HG02678 (cell line): ENCODE data around the gene ADISSP.

ENCODE experiments used
- ATAC-seq: cut with Tn5 transposase; IDR thresholded peaks from one replicate; pipeline ENCODE4 v1.9.1; 2021; ENCODE audit warnings: mild to moderate bottlenecking, moderate library complexity; ENCODE audit not compliant: unreplicated experiment

ADISSP gene

DNA sequence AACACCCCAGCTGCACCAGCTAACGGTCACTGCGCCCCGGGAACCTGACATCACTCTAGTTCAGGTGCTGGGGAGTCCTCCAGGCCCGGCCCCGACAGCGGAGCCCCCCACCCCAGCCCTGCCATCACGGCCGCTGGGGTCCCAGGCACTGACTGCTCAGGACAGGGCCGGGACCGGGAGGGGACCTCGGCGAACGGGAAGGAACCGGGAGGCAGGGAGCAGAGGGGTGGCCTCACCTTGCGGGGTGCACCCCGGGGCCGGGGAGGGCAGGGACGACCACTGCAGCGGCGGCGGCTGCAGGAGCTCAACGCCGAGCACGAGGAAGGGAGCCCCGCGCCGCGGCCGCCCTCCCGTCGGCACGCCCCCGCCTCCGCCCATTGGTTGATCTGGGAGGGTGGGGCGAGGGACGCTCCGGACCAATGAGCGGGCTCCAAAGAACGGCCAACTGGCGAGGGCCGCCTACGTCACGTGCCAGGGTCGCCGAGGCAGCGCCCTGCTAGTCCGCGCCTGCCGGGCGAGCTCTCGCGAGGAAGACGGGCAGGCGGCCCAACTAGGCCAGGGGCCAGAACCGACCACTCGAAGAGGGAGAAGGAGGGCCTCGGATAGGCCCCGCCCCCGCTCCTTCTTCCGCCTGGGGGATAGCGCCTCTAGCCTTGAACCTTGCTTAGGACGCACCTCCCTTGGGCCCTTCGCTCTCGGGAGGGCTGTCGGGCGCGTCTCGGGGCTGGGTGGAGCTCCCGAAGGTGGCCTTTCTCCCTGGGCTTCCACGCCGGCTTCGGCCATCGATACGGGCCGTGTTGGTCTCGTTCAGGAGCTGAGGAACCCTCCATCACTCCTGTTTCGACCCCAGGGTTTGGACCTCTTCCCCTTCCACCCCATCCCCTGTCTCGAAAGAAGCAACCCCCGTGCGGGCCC is at the start of gene ADISSP:
Gene ADISSP, minus strand, starts transcription at position 327 of the 915 bp plus-strand sequence. CDS start 7,653 bp downstream, outside the sequence.
- peak; percentile 96 for ATAC-seq

DNA sequence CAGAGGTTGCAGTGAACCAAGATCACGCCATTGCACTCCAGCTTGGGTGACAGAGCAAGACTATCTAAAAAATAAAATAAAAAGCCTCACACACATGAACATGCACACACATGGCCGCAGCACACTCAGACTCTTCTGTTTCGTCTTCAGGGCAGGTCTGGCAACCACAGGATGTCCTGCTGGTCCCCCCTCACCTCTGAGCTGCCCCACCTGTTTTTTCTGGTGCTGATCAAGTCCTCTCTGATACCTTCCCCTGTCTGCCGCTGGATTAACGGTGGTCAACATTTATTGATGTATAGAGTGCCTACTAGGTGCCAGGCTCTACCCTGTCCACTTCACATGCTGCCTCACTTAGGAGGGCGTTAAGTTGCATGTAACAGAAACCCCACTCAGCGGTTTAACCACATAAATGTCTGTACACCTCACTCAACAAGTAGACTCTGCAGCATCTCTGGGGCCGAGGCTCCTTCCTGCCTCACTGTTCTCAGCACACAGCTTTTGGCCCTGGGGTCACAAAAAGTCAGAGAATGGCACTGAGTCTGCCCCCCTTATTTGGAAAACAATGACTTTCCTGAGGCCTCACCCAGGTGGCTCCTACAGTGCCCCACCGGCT is 48.3 kb upstream of the ADISSP start:
- no peak for ATAC-seq

DNA sequence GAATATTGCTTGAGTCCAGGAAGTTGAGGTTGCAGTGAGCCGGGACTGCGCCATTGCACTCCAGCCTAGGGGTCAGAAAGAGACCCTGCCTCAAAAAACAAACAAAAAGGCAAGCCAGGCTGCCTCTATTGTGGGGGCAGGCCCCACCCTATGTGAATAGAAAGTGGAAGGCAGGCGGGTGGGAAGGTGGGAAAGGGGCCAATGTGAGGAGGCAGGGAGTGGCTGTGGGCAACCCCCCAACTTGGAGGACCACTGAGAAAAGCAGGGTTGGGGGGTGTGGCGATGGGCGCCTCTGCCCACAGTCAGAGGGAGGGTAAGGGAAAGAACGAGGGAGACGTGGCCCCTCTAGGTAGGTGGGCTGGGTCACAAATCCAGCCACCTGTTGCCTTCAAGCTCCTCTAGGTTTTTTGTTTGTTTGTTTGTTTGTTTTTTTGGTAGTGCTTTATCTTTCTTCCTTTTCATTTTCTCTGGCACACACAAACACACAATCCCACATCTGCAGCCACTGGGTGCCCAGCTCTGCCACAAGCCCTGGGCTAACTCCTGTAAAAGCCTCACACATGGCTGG is 47.5 kb upstream of the ADISSP start:
- no peak for ATAC-seq

DNA sequence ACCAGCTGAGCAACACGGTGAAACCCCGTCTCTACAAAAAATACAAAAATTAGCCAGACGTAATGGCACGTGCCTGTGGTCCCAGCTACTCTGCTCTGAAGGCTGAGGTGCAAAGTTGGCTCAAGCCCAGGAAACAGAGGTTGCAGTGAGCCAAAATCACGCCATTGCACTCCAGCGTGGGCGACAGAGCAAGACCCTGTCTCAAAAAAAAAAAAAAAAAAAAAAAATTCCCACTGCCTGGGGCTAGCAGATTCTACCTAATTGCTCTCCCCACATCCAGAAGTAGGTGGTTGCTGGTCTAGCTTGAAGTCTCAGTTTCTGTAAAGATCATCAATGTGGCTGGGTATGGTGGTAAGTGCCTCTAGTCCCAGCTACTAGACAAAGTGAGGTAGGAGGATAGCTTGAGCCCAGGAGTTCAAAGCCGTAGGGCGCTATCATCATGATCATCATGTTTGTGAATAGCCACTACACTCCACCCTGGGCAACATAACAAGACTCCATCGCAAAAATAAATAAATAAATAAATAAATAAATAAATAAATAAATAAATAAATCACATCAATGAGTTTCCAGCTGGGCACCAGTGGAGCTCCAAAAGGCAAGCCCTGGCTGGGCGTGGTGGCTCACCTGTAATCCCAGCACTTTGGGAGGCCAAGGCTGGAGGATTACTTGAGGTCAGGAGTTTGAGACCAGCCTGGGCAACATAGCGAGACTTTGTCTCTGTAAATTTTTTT is 46.5 kb upstream of the ADISSP start:
- no peak for ATAC-seq

DNA sequence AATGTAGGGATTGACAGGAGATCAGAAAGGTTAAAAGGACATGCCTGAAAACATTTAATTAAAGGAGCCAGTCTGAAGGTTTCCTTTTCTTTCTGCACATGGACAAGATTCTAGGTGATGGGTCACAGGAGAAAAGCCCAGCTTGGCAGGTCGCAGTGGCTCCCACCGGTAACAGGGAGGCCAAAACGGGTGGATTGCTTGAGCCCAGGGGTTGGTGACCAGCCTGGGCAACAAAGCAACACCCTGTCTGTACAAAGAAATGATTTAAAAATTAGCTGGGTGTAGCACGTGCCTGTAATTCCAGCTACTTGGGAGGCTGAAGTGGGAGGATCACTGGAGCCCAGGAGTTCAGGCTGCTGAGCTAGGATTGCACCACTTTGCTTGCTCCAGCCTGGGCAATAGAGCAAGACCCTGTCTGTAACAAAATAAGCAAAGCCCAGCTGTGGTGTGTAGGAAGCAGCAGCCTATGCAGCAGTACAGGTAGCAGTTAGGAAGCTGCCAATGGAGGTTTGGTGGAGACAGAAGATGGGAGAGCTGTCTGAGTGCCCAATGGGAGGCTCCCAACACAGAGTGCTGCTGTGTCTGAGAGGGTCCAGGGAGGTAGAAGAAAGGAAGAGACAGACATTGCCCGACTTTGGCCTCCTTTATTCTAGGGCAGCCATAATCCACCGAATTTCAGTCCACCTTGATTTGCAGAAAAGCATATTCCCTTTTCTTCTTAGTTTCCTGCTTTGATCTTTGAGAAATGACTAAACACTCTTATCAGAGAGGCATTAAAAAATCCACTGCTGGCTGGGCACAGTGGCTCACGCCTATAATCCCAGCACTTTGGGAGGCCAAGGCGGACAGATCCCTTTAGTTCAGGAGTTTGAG is 45.7 kb upstream of the ADISSP start:
- ATAC-seq, result no peak

DNA sequence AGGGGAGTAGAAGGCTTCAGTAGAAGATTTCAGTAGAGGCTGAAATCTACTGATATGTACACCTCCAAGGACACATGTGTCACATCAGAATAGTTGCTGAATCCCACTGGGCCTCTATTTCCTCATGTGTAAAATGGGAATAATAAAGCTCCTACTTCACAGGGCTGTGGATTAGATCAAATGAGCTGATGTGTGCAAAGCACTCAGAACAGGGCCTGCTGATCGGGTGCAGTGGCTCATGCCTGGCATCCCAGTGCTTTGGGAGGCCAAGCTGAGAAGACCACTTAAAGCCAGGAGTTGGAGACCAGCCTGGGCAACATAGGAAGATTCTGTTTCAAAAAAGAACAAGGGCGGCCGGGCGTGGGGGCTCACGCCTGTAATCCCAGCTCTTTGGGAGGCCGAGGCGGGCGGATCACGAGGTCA is 44.7 kb upstream of the ADISSP start:
- no peak for ATAC-seq

DNA sequence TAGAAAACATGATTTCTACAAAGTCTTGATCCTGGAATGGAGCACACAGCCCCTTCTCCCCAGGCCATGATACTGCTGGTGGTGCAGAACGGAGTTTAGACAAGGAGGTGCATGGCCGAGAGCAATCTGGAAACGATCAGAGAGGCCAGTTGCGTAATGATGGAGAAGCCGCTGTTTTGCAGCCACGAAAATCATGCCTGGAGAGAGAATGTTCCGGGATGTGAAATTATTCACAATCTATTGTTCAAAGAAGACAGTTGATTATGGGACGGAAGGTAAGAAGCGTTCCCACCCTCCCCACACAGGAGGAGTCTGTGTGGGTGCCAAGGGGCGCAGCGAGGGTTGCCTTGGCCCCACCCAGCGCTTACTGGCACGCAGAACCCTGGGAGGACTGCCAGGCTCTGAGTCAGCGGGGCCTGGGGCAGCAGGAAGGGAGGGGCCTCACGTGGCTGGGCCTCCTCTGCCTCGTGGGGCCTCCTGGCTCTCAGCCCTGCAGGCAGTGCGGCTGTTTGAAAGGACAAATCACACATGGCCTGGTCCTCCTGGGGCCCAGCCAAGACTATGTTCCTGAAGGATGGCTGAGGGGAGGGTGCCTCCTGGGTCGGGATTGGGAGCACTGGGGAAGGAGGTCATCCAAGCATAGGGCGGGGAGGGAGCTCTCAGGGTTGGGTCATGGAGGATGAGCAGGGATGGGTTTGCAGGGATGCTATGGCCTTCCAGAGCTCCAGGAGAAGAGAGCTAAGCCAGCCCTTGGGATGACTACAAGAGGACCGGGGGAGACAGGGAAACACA is 44.1 kb upstream of the ADISSP start:
- ATAC-seq, result peak; percentile 53

DNA sequence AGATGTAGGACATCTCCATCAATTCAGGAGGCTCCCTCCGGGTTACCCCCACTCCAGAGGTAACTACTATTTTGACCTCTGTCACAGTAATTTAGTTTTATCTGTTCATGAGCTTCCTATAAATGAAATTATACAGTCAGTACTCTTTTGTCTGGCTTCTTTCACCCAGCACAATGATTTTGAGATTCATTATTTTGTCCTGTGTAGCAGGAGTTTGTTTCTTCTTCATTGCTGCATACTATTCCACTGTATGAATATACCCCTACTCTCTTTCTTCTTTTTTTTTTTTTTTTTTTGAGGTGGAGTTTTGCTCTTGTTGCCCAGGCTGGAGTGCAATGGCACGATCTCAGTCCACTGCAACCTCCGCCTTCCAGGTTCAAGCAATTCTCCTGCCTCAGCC is 41.0 kb upstream of the ADISSP start:
- no peak for ATAC-seq

DNA sequence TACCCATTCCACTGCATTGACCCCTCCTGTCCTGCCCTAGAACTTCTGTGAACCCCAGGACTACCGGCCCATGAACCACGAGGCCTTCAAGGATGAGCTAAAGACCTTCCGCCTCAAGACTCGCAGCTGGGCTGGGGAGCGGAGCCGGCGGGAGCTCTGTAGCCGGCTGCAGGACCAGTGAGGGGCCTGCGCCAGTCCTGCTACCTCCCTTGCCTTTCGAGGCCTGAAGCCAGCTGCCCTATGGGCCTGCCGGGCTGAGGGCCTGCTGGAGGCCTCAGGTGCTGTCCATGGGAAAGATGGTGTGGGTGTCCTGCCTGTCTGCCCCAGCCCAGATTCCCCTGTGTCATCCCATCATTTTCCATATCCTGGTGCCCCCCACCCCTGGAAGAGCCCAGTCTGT is 37.2 kb upstream of the ADISSP start:
- ATAC-seq, result no peak

DNA sequence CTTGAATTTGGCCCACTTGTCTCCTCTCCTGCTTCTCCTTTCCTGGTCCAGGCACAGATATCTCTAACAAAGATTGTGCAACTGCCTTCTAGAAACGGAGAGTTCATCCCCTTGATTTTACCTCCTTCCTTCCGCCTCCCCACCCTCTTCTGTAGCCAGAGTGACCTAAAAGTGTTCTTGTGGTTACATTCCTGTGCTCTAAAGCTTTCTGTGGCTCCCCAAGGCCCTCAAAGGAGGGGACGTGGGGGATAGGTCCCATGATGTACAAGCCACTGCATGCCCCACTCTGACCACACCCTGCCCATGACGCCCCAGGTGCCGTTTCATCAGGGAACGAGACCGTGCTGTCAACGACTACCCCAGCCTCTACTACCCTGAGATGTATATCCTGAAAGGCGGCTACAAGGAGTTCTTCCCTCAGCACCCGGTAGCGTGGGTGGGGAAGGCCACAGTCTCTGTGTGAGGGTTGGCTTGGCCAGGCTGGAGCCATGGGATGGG is 36.8 kb upstream of the ADISSP start:
- ATAC-seq, result no peak

DNA sequence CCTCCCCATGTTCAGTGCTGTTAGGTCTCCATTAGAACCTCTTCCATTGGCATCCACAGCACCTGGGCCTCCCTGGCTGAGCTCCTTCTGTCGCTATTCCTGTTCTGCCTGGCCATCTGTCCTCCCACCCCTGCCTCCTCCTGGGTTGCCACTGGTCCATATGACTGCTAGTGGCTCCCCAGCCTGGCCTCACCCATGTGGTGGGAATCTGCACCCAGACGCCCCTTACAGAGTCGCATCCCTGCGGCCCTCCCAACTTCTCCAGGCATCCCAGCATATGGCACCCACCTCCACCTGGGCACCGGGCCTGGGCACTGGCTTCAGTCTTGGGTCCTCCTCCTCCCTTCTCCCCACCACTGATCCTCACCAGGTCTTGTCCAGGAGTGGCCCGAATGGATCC is 36.3 kb upstream of the ADISSP start:
- no peak for ATAC-seq

DNA sequence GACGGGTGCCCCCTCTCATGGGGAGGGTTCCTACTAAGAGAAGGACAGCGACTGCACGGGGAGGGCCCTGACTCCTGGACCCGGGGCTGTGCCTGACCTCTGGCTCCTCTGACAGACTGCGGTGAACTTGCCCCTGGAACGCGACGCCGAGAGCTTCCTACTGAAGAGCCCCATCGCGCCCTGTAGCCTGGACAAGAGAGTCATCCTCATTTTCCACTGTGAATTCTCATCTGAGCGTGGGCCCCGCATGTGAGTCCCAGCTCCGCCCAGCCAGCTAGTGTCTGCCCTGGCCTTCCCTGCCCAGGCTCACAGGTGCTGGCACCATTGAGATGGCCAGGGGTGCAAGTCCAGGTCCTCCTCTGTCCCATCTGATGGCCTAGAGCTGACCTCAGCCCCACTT is 35.7 kb upstream of the ADISSP start:
- no peak for ATAC-seq

DNA sequence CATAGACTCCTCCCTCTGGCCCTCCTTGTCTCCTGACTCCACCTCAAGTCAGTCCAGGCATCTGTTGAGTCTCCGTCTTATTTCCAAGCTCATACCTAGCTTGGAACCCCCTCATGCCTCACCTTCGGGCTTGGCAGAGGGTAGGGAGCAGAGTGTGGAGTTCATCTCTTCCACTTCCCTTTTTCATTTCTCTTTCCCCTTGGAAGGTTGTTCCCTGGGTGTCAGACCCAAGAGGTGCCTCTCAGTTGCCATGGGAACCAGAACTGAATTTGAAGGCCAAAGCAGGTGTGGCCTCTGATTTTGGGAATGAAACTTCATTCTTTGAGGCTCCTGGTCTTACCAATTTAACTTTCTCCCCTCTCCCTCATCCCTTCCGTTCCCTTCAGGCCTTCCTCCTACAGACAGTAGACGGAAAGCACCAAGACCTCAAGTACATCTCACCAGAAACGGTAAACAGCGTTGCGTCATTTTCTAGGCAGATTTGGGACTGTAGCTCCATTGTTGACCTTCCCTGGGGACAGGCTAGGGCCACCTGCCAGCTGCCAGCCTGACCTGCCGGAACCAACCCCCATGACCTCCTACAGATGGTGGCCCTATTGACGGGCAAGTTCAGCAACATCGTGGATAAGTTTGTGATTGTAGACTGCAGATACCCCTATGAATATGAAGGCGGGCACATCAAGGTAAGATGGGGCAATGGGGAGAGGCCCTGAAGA is 35.1 kb upstream of the ADISSP start:
- ATAC-seq, result no peak

DNA sequence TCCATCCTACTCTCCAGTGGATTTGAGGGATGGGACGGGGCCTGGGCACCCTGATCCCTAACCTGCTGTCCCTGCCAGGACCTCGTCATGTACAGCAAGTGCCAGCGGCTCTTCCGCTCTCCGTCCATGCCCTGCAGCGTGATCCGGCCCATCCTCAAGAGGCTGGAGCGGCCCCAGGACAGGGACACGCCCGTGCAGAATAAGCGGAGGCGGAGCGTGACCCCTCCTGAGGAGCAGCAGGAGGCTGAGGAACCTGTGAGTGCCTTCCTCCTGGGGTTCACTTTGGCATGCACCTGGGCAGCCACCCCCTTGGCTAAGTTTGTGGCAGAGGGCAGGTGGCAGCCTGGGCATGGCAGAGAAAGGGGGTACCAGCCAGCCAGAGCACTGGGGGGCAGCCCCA is 34.3 kb upstream of the ADISSP start:
- ATAC-seq, result no peak

DNA sequence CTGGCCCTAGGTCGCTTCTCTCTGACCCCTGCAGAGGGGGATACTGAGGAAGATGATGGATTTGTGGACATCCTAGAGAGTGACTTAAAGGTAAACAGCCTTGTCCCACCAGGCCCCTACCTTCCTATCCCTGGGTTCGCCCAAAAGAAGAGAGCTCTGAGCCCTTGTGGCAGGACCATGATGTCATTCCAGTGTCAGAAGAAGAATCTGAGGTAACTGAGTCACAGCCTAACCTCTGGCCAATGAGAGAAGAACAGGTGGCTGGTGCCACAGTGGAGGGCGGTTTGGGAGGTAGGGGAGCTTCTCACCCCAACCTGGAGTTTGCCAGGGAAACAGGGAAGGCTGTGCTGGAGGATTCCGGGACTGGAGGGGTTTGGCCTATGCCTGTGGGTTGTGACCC is 33.7 kb upstream of the ADISSP start:
- ATAC-seq, result no peak

DNA sequence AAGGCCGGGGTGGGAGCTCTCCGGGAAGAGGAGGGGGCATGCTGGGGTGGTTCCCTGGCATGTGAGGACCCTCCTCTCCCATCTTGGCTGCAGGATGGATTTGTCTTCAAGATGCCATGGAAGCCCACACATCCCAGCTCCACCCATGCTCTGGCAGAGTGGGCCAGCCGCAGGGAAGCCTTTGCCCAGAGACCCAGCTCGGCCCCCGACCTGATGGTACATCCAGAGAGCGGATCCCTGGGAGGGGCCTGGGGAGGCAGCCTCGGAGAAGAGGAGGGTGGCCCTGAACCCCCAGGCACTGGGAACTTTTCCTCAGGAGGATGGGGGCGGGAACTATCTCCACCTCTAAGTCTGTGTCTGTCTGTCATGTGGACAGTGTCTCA is 33.3 kb upstream of the ADISSP start:
- ATAC-seq, result no peak

DNA sequence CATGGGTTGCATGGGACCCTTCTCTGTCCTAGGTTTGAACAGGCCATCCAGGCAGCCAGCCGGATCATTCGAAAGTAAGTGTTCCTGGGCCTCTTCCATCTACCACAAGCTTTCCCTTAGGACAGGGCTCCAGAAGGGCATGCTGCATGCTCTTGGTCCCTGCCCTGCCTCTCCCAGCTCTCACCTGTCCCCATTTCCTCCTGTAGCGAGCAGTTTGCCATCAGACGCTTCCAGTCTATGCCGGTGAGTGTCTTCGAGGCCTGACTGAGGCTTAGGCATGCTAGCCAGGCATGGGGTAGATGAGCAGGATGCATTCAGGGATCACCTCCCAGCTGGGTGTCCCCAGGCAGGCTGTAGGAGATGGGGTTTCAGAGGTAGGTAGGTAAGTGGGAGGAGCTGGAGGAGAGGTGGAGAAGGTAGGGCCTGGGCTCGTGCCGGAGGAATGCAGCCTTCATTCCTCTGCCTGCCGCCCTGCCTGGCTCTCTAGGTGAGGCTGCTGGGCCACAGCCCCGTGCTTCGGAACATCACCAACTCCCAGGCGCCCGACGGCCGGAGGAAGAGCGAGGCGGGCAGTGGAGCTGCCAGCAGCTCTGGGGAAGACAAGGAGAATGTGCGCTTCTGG is 32.8 kb upstream of the ADISSP start:
- no peak for ATAC-seq

DNA sequence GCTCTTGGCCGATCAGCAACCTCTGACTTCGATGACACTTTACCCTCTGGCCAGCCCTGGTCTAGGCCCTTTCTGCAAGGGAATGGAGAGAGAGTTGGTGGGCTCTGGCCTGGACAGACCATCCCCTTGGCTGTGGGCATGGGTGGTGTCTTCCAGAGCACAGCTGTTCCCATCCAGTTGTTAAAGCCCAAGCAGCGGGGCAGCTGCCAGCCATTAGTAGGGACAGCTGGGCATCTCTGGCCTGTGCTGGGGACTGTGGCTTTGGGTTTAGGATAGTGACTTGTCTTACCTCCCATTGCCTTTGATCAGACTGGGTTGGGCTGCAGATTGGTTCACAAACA is 31.3 kb upstream of the ADISSP start:
- no peak for ATAC-seq

DNA sequence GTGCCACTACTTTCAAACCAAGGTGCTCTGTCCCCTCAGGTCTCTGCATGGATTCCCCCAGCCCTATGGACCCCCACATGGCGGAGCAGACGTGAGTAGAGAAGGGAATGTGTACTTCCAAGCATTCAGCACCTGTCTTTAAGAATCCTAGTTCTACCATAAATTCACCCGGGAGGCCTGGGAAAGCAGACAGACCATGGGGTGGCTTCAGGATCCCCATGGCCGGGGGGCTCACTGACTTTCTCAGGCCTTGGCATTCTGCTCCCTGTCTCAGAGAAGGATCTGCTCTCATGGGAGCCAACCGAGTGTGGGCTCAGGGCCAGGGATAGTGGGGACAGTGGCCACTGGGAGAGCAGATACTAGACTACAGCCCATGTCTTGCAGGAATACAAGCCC is 30.8 kb upstream of the ADISSP start:
- no peak for ATAC-seq
